GM18868 (cell line): ENCODE results near the gene WSCD1.

Experiments
- ATAC-seq: cut with Tn5 transposase; IDR thresholded peaks from one replicate; pipeline ENCODE4 v1.9.1; 2021; ENCODE audit warnings: mild to moderate bottlenecking, moderate library complexity; ENCODE audit not compliant: unreplicated experiment

WSCD1 gene

DNA sequence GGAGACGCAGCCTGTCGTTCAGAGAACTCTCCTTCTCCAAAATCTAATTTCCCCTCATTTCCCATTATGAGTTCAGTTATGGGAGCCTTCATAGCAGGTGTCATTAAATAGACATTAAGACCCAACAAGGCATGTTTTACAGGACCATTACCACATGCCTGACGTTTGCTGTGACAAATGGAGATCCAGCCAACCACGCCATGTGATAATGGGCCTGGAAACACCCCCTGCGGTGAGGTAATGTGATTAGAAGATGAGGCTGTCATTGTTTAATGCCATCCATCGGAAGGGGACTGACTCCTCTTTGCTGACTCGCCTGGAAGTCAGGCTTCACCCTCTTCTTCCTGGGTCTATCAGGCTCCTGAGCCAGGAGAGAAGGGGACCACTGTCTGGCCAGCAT is 76.9 kb downstream of the WSCD1 start:
- ATAC-seq, result no peak

DNA sequence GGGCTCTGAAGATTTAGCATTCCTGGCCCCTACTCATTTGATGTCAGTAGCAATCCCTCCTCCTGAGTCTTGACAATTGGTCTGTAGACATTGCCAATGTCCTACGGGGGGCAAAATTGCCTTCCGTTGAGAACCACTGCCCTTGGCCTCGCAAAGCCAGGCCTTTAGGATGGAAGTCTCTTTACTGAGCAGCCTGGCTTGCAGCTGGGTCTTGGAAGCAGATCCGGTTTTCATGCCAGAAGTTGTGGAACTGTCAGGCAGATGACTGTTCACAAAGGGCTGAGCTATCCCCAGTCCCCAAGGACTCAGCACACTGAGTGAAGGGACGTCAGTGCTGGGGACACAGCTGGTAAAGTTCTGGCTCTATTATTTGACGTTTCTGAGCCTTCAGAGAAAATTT is 83.2 kb downstream of the WSCD1 start:
- no peak for ATAC-seq

DNA sequence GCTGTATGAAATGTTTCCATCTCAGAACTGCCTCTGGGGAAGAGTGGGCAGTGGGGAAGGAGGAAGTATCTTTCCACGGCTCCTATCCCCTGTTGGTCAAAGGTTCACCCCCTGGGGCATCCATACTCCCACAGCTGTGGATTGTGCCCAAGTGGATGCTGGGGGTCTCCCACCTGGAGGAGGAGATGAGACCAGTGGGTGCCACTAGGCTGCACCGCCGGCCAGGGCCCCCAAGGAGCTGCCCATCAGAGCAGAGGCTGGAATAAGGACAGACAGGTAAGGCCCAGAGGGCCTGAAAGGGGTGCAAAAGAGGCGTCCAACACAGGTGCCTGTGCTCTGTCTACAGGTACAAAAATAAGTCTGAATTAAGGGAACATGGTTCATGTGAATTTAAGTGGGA is 87.5 kb downstream of the WSCD1 start:
- ATAC-seq, result no peak

DNA sequence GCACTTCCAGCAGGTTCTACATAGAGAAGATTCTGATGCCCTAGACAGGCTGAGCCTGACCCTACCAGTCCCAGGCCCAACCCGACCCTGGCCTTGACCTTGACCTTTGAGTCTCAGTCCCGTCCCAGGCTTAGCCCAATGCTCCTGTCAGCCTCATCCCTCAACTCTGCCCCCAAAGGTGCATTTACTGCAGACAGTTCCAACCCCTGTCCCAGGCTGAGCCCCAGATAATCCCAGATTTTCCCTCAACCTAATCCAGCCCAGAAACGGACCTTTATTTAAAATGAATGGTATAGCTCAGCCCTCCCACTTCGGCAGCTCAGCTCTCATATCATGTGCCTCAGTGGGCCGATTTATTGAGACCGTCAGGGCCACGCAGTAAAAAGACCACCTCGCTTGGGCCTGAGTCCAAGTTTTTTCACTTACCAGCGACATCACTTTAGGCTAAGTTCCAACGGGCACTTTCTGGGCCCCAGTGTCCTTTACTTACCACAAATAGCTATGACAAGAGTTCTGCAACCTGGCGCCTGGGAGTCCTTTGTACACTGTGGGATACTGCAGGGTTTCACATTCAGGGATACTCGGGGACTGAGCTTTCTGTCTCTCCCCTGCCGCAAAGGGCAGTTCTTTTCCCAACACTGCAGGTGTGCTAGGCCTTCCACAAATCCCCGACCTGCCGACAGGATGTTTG is 89.5 kb downstream of the WSCD1 start:
- no peak for ATAC-seq

DNA sequence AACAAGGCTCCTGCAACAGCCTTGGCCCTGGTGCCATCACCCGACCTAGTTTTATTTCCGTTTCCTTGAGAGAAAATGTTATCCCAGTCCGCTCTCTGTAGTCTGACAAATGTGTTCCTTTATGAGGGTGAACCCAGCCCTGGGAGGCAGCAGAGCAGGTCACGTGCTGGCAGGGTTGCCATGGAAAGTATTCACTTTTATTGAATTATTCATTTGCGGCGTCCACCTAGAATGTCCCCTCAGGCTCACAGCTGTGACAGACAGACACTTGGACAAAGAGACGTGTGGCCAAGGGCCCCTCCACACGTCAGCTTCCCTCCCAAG is 90.0 kb downstream of the WSCD1 start:
- no peak for ATAC-seq

DNA sequence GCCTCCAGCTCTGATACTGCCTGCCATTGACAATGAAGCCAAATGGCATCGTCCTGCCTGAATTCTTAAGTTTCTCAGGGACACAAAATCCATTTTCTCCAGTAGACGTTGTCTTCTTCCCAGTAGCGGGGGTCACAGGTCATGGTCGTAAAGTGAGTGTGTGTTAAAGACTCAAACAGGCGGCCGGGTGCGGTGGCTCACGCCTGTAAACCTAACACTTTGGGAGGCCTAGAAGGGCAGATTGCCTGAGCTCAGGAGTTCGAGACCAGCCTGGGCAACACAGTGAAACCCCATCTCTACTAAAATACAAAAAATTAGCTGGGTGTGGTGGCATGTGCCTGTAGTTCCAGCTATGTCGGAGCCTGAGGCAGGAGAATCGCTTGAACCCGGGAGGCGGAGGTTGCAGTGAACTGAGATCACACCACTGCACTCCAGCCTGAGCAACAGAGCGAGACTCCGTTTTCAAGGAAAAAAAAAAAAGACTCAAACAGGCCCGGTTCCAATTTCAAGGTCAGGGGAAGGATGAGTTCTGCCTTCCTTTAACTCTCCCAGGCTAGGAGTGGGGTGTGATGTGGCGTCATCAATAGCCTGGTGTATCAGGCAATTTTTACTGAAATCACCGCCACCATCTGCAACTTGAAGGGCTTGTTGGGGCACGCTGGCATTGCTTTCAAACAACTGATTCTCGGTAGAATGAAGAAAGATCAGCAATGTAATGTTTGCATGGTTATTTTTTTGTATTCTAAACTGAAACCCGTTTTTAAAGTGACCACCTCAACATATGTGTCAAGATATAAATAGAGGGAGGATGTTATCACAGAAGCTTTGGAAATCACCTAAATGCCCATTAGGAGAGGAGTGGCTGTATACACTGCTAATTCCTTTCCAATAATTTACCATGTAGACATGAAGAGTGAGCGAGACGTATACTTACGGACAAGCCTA is 91.0 kb downstream of the WSCD1 start:
- ATAC-seq, result no peak

DNA sequence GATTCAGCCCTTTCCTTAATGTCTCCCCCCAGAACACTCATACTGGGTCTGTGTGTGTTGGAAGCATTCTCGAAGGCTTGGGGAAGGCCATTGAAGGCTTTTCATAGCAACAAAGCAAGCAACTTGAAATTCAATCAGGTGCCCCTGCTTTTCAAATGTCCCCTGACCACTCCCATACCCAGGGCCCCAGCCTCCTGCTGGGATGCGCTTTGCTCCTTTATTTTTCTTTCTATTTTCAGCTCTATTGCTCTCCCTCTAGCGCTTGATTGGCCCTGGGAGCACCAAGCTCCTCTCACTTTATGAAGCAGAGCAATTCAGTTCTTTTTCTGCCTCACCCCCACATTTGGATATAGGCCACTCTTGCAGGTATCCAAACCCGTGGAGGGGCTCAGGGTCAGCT is 92.0 kb downstream of the WSCD1 start:
- no peak for ATAC-seq

DNA sequence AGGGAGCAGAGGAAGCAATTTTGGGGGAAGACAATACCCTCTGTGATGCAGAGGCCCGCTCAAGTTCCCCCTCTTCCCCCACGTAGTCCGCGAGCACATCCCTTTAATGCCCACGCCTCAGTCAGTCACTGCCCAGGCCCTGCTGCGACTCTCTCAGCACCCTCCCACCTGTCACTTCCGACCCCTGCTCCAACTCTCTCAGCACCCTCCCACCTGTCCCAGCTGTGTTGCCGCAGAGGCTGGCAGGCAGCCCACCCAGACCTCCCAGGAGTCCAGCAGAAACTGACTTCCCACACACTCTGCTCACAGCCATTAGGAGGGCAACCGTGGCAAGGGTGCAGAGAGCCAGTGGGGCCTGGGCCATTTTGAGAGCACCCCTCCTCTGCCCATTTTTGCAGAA is 92.7 kb downstream of the WSCD1 start:
- ATAC-seq, result no peak

DNA sequence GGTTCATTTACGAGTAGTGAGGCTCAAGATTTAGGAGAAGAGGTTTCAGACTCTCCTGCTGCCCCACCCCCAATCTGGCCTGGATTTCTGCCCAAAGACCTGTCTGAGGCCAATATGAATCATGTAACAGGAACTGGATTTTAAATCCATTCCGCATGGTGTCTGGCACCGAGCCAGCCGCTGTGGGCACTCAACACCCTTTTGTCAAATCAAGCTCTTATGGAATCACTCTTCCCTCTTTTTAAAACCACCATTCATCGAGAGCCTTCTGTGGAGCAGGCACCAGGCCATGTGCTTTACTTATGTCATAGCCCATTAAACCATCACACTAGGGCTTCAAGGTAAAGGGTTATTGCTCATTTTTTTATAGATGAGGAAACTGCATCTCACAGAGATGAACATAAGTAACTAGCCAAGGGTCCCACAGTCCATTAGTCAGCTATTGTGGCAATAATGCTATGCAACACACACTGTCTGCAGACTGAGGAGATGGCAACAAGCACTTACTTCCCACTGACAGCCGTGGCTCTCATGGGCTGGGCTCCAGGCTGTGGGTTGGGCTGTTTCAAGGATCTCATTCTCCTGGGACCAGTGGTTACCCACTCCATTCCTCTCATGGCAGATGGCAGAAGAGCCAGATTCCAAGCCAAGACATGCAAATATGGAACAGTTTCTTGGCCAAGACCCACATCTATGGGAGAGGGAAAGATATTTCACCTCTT is 93.6 kb downstream of the WSCD1 start:
- no peak for ATAC-seq

DNA sequence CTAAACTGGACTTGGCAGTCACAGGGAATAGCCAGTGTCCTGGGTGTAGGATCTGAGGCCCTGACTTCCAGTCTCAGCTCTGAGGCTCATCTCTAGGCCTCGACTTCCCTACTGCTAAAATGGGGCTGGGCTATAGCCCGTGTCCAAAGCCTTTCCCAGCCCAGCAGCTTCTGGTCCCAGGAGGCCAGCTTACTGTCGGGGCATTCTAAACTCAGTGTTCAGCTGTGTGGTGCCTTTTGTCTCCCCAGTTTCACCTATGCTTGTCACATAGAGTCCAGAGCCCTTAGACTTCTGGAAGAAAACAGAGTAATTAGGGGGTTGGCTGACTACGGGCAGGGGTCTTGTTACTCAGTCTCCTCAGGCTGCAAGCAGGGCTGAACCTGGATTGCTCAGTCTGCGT is 94.8 kb downstream of the WSCD1 start:
- ATAC-seq, result no peak

DNA sequence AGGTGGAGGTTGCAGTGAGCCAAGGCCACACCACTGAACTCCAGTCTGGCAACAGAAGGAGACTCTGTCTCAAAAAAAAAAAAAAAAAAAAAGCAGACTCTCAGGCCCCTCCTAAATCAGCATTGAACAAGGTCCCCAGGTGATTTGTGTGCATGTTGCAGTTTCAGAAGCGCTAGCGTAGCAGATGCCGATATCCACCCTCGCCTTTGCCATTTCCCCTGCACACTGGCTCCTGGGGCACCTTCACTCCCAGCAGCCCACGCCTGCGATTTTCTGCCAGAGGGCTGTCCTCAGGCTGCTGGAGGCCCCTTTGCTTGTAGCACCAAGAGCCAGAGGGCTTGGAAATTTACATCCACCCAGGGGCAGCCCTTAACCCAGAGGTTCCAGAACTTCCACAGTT is 95.6 kb downstream of the WSCD1 start:
- no peak for ATAC-seq

DNA sequence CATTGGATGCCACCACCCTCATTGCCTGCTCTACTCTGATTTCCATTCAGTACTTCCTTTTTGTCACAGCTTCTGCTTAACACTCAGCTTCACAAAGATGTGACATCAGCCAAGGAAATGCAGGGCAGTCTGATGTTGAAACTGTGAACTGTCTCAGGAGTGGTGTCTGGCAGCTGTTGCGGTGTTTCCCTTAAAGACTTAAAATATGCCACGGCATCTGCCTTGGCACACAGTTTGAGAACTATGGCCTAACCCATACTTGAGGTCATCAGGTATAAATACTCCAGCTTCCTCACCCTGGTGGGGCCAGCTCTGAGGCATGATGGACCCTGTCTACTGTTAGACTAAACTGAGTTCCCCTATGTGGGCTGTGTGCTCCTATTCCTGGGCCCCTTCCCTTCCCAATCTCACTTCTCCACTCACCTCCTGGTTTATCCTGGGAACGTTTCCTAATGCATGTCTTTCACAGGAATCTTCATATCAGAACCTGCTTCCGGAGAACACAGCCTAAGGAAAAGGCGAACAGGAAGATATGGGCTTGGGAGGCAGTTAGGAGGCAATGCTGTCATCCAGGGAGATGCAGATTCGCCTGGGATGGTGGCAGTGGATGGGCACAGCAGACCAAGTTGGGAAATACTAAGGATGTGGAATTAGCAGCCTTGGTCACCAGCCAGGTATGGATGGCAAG is 96.5 kb downstream of the WSCD1 start:
- ATAC-seq, result no peak

DNA sequence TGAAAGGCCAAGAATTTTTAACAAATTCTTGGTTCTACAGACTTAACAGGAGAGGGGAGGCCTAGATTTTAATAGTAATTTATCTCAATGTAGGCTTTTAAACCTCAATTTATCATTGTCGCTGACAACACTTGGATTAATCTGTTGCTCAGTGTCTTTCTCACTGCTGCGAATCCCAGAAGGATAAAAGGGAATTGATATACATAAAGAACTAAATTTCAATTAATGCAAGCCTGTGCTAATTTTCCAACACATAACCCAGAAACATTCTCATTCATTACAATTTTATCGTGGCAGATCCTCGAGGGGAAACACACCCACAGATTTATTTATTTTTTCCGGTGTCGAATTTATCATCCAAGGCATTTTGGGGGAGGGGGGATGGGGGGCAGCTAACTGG is 98.1 kb downstream of the WSCD1 start:
- ATAC-seq, result no peak

DNA sequence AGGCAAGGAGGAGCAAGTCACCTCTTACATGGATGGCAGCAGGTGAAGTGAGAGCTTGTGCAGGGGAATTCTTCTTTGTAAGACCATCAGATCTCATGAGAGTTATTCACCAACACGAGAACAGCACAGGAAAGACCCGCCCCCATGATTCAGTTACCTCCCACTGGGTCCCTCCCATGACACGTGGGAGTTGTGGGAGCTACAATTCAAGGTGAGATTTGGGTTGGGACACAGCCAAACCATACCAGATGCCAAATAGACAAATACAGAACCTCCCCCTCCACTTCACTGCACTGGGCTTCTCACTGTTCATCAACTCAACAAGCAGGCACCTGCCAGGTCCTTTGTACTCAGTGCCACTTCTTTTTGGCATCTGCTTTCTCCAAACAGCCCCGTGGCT is 100.2 kb downstream of the WSCD1 start:
- no peak for ATAC-seq

DNA sequence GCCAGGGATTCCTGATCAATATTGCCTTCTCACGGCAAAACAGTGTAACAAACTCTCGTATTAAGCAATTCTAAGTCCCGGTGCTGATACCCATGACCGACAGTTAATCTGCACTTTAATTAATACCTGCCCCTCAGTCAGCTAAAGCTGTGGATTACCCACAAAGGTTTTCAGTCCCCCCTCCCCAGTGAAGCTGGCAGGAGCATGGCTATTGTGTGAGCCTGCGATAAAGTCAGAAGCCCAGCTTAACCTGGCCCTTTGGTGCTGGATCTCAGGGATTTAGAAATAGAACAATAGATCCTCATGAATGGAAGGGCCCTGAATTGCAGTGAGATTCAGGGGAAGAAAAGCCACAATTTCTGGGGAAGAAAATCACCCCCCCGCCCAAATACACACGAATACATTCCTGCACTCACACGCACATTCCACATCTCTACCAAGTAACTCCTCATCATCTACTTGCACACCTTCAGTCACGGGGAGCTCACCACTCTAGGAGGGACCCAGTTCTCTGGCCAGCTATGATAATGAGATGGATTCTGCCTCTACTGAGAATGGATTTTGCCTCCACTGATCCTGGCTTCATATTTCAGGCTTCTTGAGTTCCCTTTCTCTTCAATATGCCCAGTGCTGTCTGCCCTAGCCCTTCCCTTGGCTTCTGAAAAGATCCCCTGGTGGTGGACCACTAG is 102.6 kb downstream of the WSCD1 start:
- no peak for ATAC-seq

DNA sequence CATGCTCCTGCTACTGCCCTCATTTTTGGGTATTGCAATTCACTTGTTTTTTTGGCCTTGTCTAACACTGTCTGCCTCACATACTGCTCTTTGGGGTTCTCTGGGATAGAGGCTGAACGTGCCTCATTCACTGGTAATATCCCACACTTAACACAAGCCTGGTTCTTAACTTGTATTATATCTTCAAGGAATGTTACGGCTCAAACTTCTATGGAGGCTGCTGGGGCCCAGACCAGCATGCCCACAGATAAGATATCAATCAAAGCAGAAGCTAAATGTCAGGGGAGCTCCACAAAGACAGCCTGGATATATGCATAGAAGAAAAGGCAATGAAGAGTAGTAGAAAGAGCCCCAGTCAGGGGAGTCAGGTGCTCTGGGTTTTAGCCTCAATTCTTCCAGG is 103.5 kb downstream of the WSCD1 start:
- no peak for ATAC-seq
